Ishikawa (cell line): ENCODE results near the gene RGS9BP.

Source experiments
- CEBPB ChIP-seq: IDR thresholded peaks from 2 replicates; pipeline ENCODE4 v1.6.1; 2012
- CREB1 ChIP-seq: IDR thresholded peaks from 2 replicates; pipeline ENCODE4 v1.6.1; 2012; ENCODE audit warnings: low read depth
- EGR1 ChIP-seq: IDR thresholded peaks from 2 replicates; pipeline ENCODE4 v1.6.1; 2012
- EP300 ChIP-seq: IDR thresholded peaks from 2 replicates; pipeline ENCODE4 v1.6.1; 2012; ENCODE audit warnings: borderline replicate concordance
- FOXM1 ChIP-seq: IDR thresholded peaks from 2 replicates; pipeline ENCODE4 v1.6.1; 2012; ENCODE audit warnings: low read depth, borderline replicate concordance
- MAX ChIP-seq: IDR thresholded peaks from 2 replicates; pipeline ENCODE4 v1.6.1; 2012
- NFIC ChIP-seq: IDR thresholded peaks from 2 replicates; pipeline ENCODE4 v1.6.1; 2012
- RAD21 ChIP-seq: IDR thresholded peaks from 2 replicates; pipeline ENCODE4 v1.6.1; 2012; ENCODE audit warnings: low read depth
- REST ChIP-seq: IDR thresholded peaks from 2 replicates; pipeline ENCODE4 v1.6.1; 2012; ENCODE audit warnings: low read depth, mild to moderate bottlenecking
- TAF1 ChIP-seq: IDR thresholded peaks from 2 replicates; pipeline ENCODE4 v1.6.1; 2012; ENCODE audit warnings: low read depth, mild to moderate bottlenecking
- TCF12 ChIP-seq: IDR thresholded peaks from 2 replicates; pipeline ENCODE4 v1.6.1; 2012; ENCODE audit warnings: low read depth
- TEAD4 ChIP-seq: IDR thresholded peaks from 2 replicates; pipeline ENCODE4 v1.6.1; 2012
- USF1 ChIP-seq: IDR thresholded peaks from 2 replicates; pipeline ENCODE4 v1.6.1; 2012
- YY1 ChIP-seq: IDR thresholded peaks from 2 replicates; pipeline ENCODE4 v1.6.1; 2012; ENCODE audit warnings: low read depth
- ZBTB7A ChIP-seq: IDR thresholded peaks from 2 replicates; pipeline ENCODE4 v1.6.1; 2012; ENCODE audit warnings: low read depth

Gene RGS9BP

GRCh38 chr19:32651729-32652140 lies 23.9 kb upstream of the RGS9BP start:
- TF ChIP-seq REST (no peak), ZBTB7A (no peak), TAF1 (no peak)

GRCh38 chr19:32652894-32653598 lies 22.6 kb upstream of the RGS9BP start:
- TF ChIP-seq TEAD4 (peak; percentile 41; the same call in 1 of the 2 replicates), ZBTB7A (no peak), REST (no peak), TCF12 (peak; percentile 58; the same call in 1 of the 2 replicates), NFIC (peak; percentile 80), MAX (no peak), CEBPB (no peak)

- TF ChIP-seq REST: no peak
- TF ChIP-seq RAD21: no peak
- no peak for TF ChIP-seq MAX
Observed at GRCh38 chr19:32653599-32653915, 22.1 kb upstream of the RGS9BP start.

- TF ChIP-seq FOXM1 (no peak), TCF12 (no peak), REST (no peak), EGR1 (no peak), USF1 (no peak), MAX (no peak), ZBTB7A (no peak), TAF1 (no peak), CEBPB (no peak), TEAD4 (no peak), NFIC (no peak), RAD21 (no peak), CREB1 (no peak), YY1 (no peak), EP300 (no peak)
Observed at GRCh38 chr19:32658075-32658474, 17.6 kb upstream of the RGS9BP start.
